RPMI7951 (cell line): Measurements from ENCODE around the gene HOXA11. TPM values are rescaled to one million over a fixed set of nuclear protein-coding genes. Genes with fewer than 3 reads are reported as not detected.

ENCODE experiments used
- DNase-seq: peaks from one replicate; pipeline ENCODE4 v3.0.0-alpha.2; 2012; ENCODE audit warnings: low read depth
- total RNA-seq: library from RNA; depleted of rRNA; stranded (reverse); fragments of >200 nt; shearing (Covaris generic); gene quantifications from 2 replicates; pipeline ENCODE4 v1.2.3, GENCODE V29; 2014

Gene HOXA11
- total RNA-seq, 1 experiment from 2014 or later, result 1.4 TPM

- DNase-seq, result no peak
These were observed 4.3 kb downstream of the HOXA11 start for GRCh38 chr7:27180431-27181420.

GRCh38 chr7:27179503-27180430 is 5.3 kb downstream of the HOXA11 start:
- DNase-seq, result peak; percentile 64

- DNase-seq, result no peak
These were observed 6.0 kb downstream of the HOXA11 start for GRCh38 chr7:27179030-27179429.

- no peak for DNase-seq
These were observed 6.7 kb downstream of the HOXA11 start for GRCh38 chr7:27178366-27178765.

GRCh38 chr7:27177795-27178320 is 7.2 kb downstream of the HOXA11 start:
- DNase-seq, result no peak

GRCh38 chr7:27176962-27177794 is 7.9 kb downstream of the HOXA11 start:
- DNase-seq, result no peak

GRCh38 chr7:27176524-27176845 is 8.5 kb downstream of the HOXA11 start:
- no peak for DNase-seq

- DNase-seq, result no peak
These were observed 9.2 kb downstream of the HOXA11 start for GRCh38 chr7:27175626-27176523.

GRCh38 chr7:27174874-27175625 is 10.0 kb downstream of the HOXA11 start:
- DNase-seq, result no peak

GRCh38 chr7:27173956-27174873 is 10.8 kb downstream of the HOXA11 start, which contains the start of gene HOXA10:
TSS of gene HOXA10 (minus strand) at chr7:27174320. CDS start at chr7:27174306, 14 bp downstream.
- no peak for DNase-seq

GRCh38 chr7:27173511-27173955 is 11.5 kb downstream of the HOXA11 start:
- no peak for DNase-seq

- DNase-seq, result peak; percentile 80
These were observed 12.1 kb downstream of the HOXA11 start for GRCh38 chr7:27172823-27173510.

GRCh38 chr7:27172315-27172774 is 12.7 kb downstream of the HOXA11 start:
- peak; percentile 68 for DNase-seq

- DNase-seq, result no peak
These were observed 13.3 kb downstream of the HOXA11 start for GRCh38 chr7:27171637-27172314.

GRCh38 chr7:27171325-27171636 is 13.8 kb downstream of the HOXA11 start:
- no peak for DNase-seq

- no peak for DNase-seq
These were observed 14.4 kb downstream of the HOXA11 start for GRCh38 chr7:27170426-27171324.
